ENCODE measurements around the gene PKP1. TPM values are rescaled to one million over a fixed set of nuclear protein-coding genes. Genes with fewer than 3 reads are reported as not detected.

PKP1 gene
- total and polyA plus RNA-seq, 8 donors = 0.17 to 2.8 (median 0.20) TPM

GRCh38 chr1:201346337-201346939, 63.1 kb downstream of the PKP1 start:
- Histone ChIP-seq H3K27ac (no peak overlapping the region), H3K9me3 (no peaks in the 10 kb centered on the region), H3K36me3 (no peaks in the 10 kb centered on the region), H3K4me3 (no peak overlapping the region), H3K4me1 (no peaks in the 10 kb centered on the region), H3K27me3 (peaks cover 0 to 12% of the 10 kb centered on the region in 2 donors)
- peak in 2 of 4 donors; percentile 22 to 31 for DNase-seq
- intact Hi-C loops (cut with DNase I) = no loop called here
- ATAC-seq = peak; percentile 78
- TF ChIP-seq, protein P1, sequence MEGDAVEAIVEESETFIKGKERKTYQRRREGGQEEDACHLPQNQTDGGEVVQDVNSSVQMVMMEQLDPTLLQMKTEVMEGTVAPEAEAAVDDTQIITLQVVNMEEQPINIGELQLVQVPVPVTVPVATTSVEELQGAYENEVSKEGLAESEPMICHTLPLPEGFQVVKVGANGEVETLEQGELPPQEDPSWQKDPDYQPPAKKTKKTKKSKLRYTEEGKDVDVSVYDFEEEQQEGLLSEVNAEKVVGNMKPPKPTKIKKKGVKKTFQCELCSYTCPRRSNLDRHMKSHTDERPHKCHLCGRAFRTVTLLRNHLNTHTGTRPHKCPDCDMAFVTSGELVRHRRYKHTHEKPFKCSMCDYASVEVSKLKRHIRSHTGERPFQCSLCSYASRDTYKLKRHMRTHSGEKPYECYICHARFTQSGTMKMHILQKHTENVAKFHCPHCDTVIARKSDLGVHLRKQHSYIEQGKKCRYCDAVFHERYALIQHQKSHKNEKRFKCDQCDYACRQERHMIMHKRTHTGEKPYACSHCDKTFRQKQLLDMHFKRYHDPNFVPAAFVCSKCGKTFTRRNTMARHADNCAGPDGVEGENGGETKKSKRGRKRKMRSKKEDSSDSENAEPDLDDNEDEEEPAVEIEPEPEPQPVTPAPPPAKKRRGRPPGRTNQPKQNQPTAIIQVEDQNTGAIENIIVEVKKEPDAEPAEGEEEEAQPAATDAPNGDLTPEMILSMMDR (IDR thresholded peaks at IDR 0.05) = peak; percentile 30 to 56

DNA sequence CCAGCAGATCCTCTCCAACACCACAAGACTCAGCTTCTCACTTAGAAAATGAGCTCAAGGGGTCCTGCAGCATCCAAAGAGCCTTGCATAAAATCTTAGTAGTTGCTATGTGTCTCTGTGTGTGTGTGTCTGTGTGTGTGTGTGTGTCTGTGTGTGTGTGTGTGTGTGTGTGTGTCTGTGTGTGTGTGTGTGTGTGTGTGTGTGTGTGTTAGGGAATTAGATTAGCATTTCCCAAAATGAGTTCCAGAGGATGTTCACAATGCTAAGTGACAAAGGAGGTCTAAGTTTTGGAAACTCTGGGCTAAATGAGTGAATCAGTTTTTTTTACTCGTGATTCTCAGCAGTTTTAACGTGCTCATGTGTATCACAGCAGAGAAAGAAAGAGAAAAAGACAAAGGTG, 63.7 kb downstream of the PKP1 start:
- H3K4me3 ChIP-seq = no peak overlapping the region
- intact Hi-C loops (cut with DNase I) = no loop called here
- peaks cover 0 to 12% of the 10 kb centered on the region in 2 donors for H3K27me3 ChIP-seq
- H3K9me3 ChIP-seq = no peaks in the 10 kb centered on the region
- DNase-seq (no peak), ATAC-seq (no peak)
- H3K27ac ChIP-seq = no peak overlapping the region
- no peaks in the 10 kb centered on the region for H3K36me3 ChIP-seq
- H3K4me1 ChIP-seq = no peaks in the 10 kb centered on the region
- TF ChIP-seq, protein P1 (IDR thresholded peaks at IDR 0.05) = no peak

DNA sequence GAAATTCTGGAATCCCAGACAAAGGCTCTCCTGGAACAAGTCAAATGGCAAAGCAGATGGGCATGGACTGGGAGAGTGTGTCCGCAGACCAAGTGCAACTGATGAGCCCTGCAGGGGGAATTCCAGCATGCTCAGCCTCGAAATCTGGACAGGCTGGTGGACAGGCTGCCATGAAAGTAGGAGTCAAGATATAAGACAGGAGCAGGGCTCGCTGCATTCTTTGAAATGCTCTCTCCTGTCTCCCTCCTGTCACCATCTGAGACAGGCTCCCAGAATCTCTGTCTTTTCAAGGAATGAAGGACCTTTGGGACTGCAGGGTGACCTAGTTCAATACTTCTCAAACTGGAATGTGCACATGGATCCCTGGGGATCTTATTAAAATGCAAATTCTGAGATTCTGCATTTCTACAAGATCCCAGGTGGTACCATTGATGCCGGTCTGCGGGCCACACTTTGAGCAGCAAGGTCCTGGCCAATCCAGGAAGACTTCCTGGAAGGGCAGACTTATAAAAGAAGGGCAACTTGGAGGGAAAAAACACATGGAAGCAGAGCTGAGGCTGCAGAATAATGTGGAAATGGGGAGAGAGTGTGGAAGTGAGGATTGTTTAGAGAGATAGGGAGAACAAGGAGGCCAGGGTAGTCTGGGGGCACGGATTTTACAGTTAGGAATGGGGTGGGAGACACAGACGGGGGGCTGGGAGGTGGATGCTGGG, 64.3 kb downstream of the PKP1 start:
- H3K36me3 ChIP-seq = no peaks in the 10 kb centered on the region
- intact Hi-C loops (cut with DNase I) = no loop called here
- H3K27ac ChIP-seq = no peak overlapping the region

DNA sequence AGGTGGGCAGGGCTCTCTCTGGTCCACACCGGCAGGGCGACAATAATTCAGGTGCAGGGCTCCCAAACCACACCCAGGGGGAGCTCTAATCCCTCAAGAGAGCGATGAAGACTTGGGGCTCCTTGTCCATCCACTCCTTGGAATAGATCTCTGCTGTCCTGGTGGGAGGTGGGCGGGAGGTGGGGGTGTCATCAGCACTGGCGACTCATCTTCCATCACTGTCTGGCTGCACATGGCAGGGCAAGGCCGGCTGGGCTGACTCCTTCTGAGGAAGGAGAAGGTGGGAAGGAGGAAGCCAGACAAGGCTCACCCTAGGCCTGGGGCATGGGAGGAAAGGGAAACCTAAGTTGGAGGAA, 64.9 kb downstream of the PKP1 start:
- Histone ChIP-seq H3K27ac (no peak overlapping the region), H3K9me3 (no peaks in the 10 kb centered on the region), H3K27me3 (peaks cover 0 to 12% of the 10 kb centered on the region in 2 donors), H3K4me1 (no peaks in the 10 kb centered on the region), H3K36me3 (no peaks in the 10 kb centered on the region), H3K4me3 (no peak overlapping the region)
- ATAC-seq (peak; percentile 82), DNase-seq (peak in 1 of 4 donors; percentile 33)
- intact Hi-C loops (cut with DNase I) = no loop called here
- TF ChIP-seq, protein P1 (IDR thresholded peaks at IDR 0.05) = peak; percentile 27 to 44

More for the DNA sequence above, 64.3 kb downstream of the PKP1 start:
- no peak for DNase-seq
- no peak for ATAC-seq
- no peaks in the 10 kb centered on the region for H3K4me1 ChIP-seq
- TF ChIP-seq, protein P1 (IDR thresholded peaks at IDR 0.05) = no peak
- H3K27me3 ChIP-seq = peaks cover 0 to 12% of the 10 kb centered on the region in 2 donors
- no peak overlapping the region for H3K4me3 ChIP-seq
- no peaks in the 10 kb centered on the region for H3K9me3 ChIP-seq

DNA sequence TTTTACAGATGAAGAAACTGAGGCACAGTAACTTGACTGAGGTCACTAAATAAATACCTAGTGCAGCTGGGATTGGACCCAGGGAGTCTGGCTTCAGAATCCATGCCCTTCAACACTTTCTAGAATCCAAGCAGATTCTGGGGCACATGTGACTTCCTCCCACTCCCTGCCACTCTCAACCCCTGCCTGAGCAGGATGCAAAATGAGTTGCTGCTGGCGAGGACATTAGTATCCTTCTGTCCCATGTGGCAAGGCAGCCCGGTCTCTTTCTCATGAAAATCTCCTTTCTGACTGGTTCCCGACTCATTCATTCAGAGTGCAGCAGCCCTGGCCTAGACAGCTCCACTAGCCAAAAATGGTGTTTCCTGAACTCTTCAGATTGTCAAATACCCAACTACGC, 65.8 kb downstream of the PKP1 start:
- Histone ChIP-seq H3K9me3 (no peaks in the 10 kb centered on the region), H3K27ac (no peak overlapping the region), H3K36me3 (no peaks in the 10 kb centered on the region), H3K4me3 (no peak overlapping the region), H3K27me3 (peaks cover 0 to 12% of the 10 kb centered on the region in 2 donors), H3K4me1 (no peaks in the 10 kb centered on the region)
- no peak for DNase-seq
- intact Hi-C loops (cut with DNase I) = no loop called here
- no peak for ATAC-seq
- TF ChIP-seq, protein P1 (IDR thresholded peaks at IDR 0.05) = no peak

All from left lung (tissue), 10 donors.